SK-N-SH (cell line): Measurements from ENCODE around the gene IQGAP2. TPM values are rescaled to one million over a fixed set of nuclear protein-coding genes. Genes with fewer than 3 reads are reported as not detected.

Experiments
- CTCF ChIA-PET: fragments of 300-600, 350-600 bp; formaldehyde crosslinking; extraction: SDS; loops from one replicate; lab custom pipeline; 2021; lab: Yijun Ruan, JAX
- POLR2A ChIA-PET: fragments of 350-600 bp; sonication (Branson Sonifier 250); formaldehyde crosslinking; extraction: SDS; loops from one replicate; lab custom pipeline; 2020; ENCODE audit warnings: antibody characterized with exemption, inconsistent platforms; lab: Yijun Ruan, JAX
- DNase-seq: peaks from one replicate; pipeline ENCODE4 v3.0.0; 2012
- H2AFZ ChIP-seq: fragments of 200-600 bp; sonication (generic); 2 replicates; pipeline ENCODE4 v1.8.1; 2016; ENCODE audit warnings: antibody characterized with exemption, mild to moderate bottlenecking, low read depth
- H3F3A ChIP-seq: fragments of 200-600 bp; sonication (generic); replicated peaks from 2 replicates; pipeline ENCODE3; 2016; ENCODE audit warnings: antibody characterized with exemption, mild to moderate bottlenecking; ENCODE audit not compliant: insufficient read depth
- H3K27ac ChIP-seq, 2 experiments: fragments of 200-500 bp in 1 of 2; fragments of 200-600 bp in 1 of 2; sonication (Bioruptor generic) in 1 of 2; sonication (generic), shearing (Covaris generic) in 1 of 2; 2 replicates each; pipeline versions ENCODE4 v1.5.1 to v1.6.1; 2014 to 2016; ENCODE audit warnings: low read depth in 2 of 2, inconsistent platforms in 1 of 2, low read length in 1 of 2, mild to moderate bottlenecking in 1 of 2, mixed read lengths in 1 of 2
- H3K27me3 ChIP-seq: fragments of 200-600 bp; sonication (generic), shearing (Covaris generic); 2 replicates; pipeline ENCODE4 v1.6.1; 2016; ENCODE audit warnings: mixed run types; ENCODE audit not compliant: insufficient read depth
- H3K36me3 ChIP-seq, 2 experiments: fragments of 200-500 bp in 1 of 2; fragments of 200-600 bp in 1 of 2; sonication (Bioruptor generic) in 1 of 2; sonication (generic) in 1 of 2; replicated peaks in 1 of 2; 2 replicates each; pipeline versions ENCODE3 to v1.5.1; 2014 to 2016; ENCODE audit warnings: low read length in 1 of 2, mild to moderate bottlenecking in 1 of 2; ENCODE audit not compliant: insufficient read depth in 2 of 2, control insufficient read depth in 1 of 2
- H3K4me1 ChIP-seq, 2 experiments: fragments of 200-500 bp in 1 of 2; fragments of 200-600 bp in 1 of 2; sonication (Bioruptor generic) in 1 of 2; sonication (generic), shearing (Covaris generic) in 1 of 2; 2 replicates each; pipeline versions ENCODE4 v1.5.1 to v1.6.1; 2014 to 2016; ENCODE audit warnings: low read depth in 1 of 2, low read length in 1 of 2, mixed run types in 1 of 2; ENCODE audit not compliant: insufficient read depth in 2 of 2, control insufficient read depth in 1 of 2
- H3K4me2 ChIP-seq: fragments of 200-600 bp; sonication (generic), shearing (Covaris generic); 2 replicates; pipeline ENCODE4 v1.6.1; 2017; ENCODE audit warnings: mixed run types
- H3K4me3 ChIP-seq, 2 experiments: fragments of 200-500 bp in 1 of 2; fragments of 200-600 bp in 1 of 2; sonication (Bioruptor generic) in 1 of 2; sonication (generic), shearing (Covaris generic) in 1 of 2; 2 replicates each; pipeline versions ENCODE4 v1.5.1 to v1.8.1; 2014 to 2016; ENCODE audit warnings: low read depth in 2 of 2, inconsistent platforms in 1 of 2, low read length in 1 of 2, mild to moderate bottlenecking in 1 of 2, mixed read lengths in 1 of 2, moderate library complexity in 1 of 2
- H3K79me2 ChIP-seq: fragments of 200-600 bp; sonication (generic); 2 replicates; pipeline ENCODE4 v1.8.1; 2017; ENCODE audit warnings: mild to moderate bottlenecking; ENCODE audit not compliant: insufficient read depth
- H3K9ac ChIP-seq: fragments of 200-600 bp; sonication (generic); 2 replicates; pipeline ENCODE4 v1.6.1; 2017; ENCODE audit warnings: mixed run types
- H3K9me2 ChIP-seq: fragments of 200-600 bp; sonication (generic); 2 replicates; pipeline ENCODE4 v1.6.1; 2017; ENCODE audit warnings: mixed run types
- H3K9me3 ChIP-seq: fragments of 200-600 bp; sonication (generic); 2 replicates; pipeline ENCODE4 v1.6.1; 2017; ENCODE audit warnings: mixed run types, mild to moderate bottlenecking, moderate library complexity
- H4K20me1 ChIP-seq: fragments of 200-600 bp; sonication (generic); 2 replicates; pipeline ENCODE4 v1.6.1; 2017; ENCODE audit warnings: mild to moderate bottlenecking, mixed run types; ENCODE audit not compliant: insufficient read depth
- CHD2 ChIP-seq: fragments of 150-350 bp; IDR thresholded peaks from 2 replicates; pipeline ENCODE4 v1.6.1; 2018; ENCODE audit warnings: low read length; ENCODE audit not compliant: partially characterized antibody
- EP300 ChIP-seq, 2 experiments: IDR thresholded peaks; 2 replicates each; pipeline versions ENCODE4 v1.4.0 to v1.6.1; 2012; ENCODE audit warnings: borderline replicate concordance in 1 of 2, low read depth in 1 of 2, low read length in 1 of 2
- EZH2phosphoT487 ChIP-seq: fragments of 200-600 bp; sonication (generic); IDR thresholded peaks from 2 replicates; pipeline ENCODE4 v1.6.1; 2017; ENCODE audit warnings: low read depth, mixed run types, mild to moderate bottlenecking, antibody characterized with exemption, moderate library complexity, borderline replicate concordance
- GABPA ChIP-seq: IDR thresholded peaks from 2 replicates; pipeline ENCODE4 v1.4.0; 2012; ENCODE audit warnings: low read depth, mild to moderate bottlenecking
- GATA2 ChIP-seq: sonication (generic); formaldehyde crosslinking; IDR thresholded peaks from 2 replicates; pipeline ENCODE4 v1.5.0; 2020; ENCODE audit warnings: mild to moderate bottlenecking, missing genetic modification reagents
- JUND ChIP-seq: IDR thresholded peaks from 2 replicates; pipeline ENCODE4 v1.4.0; 2012
- NFIC ChIP-seq: IDR thresholded peaks from 2 replicates; pipeline ENCODE4 v1.4.0; 2012; ENCODE audit warnings: borderline replicate concordance
- NRF1 ChIP-seq: IDR thresholded peaks from 2 replicates; pipeline ENCODE4 v1.6.1; 2012; ENCODE audit warnings: low read depth, mild to moderate bottlenecking, low read length
- RFX5 ChIP-seq: IDR thresholded peaks from 2 replicates; pipeline ENCODE4 v1.6.1; 2012; ENCODE audit warnings: mild to moderate bottlenecking, improper control_type of control experiment, low read length
- SMC3 ChIP-seq: IDR thresholded peaks from 2 replicates; pipeline ENCODE4 v1.6.1; 2012; ENCODE audit warnings: low read depth, low read length, improper control_type of control experiment
- TAF1 ChIP-seq: IDR thresholded peaks from 2 replicates; pipeline ENCODE4 v1.6.1; 2012; ENCODE audit warnings: low read depth, mild to moderate bottlenecking, low read length, moderate library complexity, borderline replicate concordance
- TEAD4 ChIP-seq: IDR thresholded peaks from 2 replicates; pipeline ENCODE4 v1.4.0; 2012; ENCODE audit warnings: mild to moderate bottlenecking, borderline replicate concordance; ENCODE audit not compliant: insufficient read depth
- YY1 ChIP-seq: IDR thresholded peaks from 2 replicates; pipeline ENCODE4 v1.4.0; 2012; ENCODE audit warnings: low read depth, mild to moderate bottlenecking
- WGBS: methylation state at CpG from one replicate; pipeline ENCODE4 v1.1.6; 2017; ENCODE audit warnings: low lambda C conversion rate; 5-methylcytosine and 5-hydroxymethylcytosine counted together
- polyA plus RNA-seq, 3 experiments: library from polyadenylated mRNA; depleted of rRNA; stranded (reverse); fragments of >200 nt; gene quantifications; 2 replicates each; pipeline ENCODE4 v1.2.3, GENCODE V29; 2012
- TF ChIP-seq, protein P1 (sequence below): IDR thresholded peaks from 2 replicates; pipeline ENCODE4; 2012
- TF ChIP-seq, protein P2 (sequence below): IDR thresholded peaks from 2 replicates; pipeline ENCODE4 v1.4.0; 2012; ENCODE audit warnings: low read depth, borderline replicate concordance
- TF ChIP-seq, protein P3 (sequence below): IDR thresholded peaks from 2 replicates; pipeline ENCODE4 v1.4.0; 2012; ENCODE audit warnings: low read depth, borderline replicate concordance
- TF ChIP-seq, protein P4 (sequence below): fragments of 150-350 bp; IDR thresholded peaks from 2 replicates; pipeline ENCODE4 v1.6.1; 2016; ENCODE audit warnings: mild to moderate bottlenecking, low read depth, low read length

Gene IQGAP2
- polyA plus RNA-seq, 1 of the 3 experiments (the other 2 are of a cell fraction) = 2.1 TPM

DNA sequence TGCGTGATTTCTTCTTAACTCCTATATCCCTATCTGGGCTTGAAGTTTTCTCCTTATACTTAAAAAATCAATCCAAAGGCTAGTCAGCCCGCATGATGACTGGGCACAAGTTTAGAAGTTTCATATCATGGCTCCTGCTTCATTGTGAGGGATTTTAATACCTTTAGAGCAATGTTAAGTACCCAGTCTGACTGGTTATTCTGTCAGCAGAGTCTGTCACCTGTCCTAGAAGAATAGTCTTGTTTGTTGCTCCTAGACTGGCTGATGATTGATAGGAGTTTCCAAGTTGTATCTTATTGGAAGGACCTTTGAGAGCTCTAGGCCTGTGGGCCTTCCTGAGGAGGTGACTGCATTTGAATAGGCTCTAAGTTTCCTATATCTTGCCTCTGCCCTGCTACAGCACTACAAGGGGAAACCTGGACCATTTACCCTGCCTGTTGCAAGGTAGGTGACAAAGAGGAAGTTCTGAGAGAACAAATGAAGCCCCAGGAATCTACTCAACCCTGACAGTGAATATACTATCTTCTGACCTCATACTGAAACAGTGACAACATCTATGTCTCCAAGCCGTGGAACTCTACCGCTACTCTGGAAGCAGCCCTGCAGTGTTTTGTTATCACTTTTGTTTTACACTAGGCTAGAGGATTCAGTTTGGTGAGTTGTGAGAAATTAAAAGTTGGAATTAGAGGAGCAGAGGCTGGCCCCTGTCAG is 153.6 kb downstream of the IQGAP2 start:
- H3K4me2 ChIP-seq = no peak overlapping the region
- no peak for TF ChIP-seq GABPA
- no peak for TF ChIP-seq GATA2 (CRISPR knock-in tag)
- no peak for TF ChIP-seq YY1
- TF ChIP-seq NFIC = no peak
- TF ChIP-seq, protein P1, sequence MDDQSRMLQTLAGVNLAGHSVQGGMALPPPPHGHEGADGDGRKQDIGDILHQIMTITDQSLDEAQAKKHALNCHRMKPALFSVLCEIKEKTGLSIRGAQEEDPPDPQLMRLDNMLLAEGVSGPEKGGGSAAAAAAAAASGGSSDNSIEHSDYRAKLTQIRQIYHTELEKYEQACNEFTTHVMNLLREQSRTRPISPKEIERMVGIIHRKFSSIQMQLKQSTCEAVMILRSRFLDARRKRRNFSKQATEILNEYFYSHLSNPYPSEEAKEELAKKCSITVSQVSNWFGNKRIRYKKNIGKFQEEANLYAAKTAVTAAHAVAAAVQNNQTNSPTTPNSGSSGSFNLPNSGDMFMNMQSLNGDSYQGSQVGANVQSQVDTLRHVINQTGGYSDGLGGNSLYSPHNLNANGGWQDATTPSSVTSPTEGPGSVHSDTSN = no peak
- no peaks in the 10 kb centered on the region for H3K36me3 ChIP-seq
- H3K9me2 ChIP-seq = no peaks in the 10 kb centered on the region
- H3K9me3 ChIP-seq = no peaks in the 10 kb centered on the region
- POLR2A ChIA-PET = no interaction called here
- no peaks in the 10 kb centered on the region for H3F3A ChIP-seq
- no peaks in the 10 kb centered on the region for H3K79me2 ChIP-seq
- DNase-seq = no peak
- CTCF ChIA-PET = interaction anchor here (2.0 kb wide), 1 partner anchor 153 kb away, joined by 5 read pairs; the partner anchor contains the start of gene IQGAP2
- H3K27ac ChIP-seq = no peak overlapping the region
- H3K9ac ChIP-seq = no peak overlapping the region
- WGBS = 84% methylated on average over 4 of the region's 4 CpGs
- H3K4me1 ChIP-seq = no peaks in the 10 kb centered on the region
- H2AFZ ChIP-seq = no peak overlapping the region
- H3K27me3 ChIP-seq = no peaks in the 10 kb centered on the region
- H4K20me1 ChIP-seq = no peaks in the 10 kb centered on the region
- H3K4me3 ChIP-seq = no peak overlapping the region

DNA sequence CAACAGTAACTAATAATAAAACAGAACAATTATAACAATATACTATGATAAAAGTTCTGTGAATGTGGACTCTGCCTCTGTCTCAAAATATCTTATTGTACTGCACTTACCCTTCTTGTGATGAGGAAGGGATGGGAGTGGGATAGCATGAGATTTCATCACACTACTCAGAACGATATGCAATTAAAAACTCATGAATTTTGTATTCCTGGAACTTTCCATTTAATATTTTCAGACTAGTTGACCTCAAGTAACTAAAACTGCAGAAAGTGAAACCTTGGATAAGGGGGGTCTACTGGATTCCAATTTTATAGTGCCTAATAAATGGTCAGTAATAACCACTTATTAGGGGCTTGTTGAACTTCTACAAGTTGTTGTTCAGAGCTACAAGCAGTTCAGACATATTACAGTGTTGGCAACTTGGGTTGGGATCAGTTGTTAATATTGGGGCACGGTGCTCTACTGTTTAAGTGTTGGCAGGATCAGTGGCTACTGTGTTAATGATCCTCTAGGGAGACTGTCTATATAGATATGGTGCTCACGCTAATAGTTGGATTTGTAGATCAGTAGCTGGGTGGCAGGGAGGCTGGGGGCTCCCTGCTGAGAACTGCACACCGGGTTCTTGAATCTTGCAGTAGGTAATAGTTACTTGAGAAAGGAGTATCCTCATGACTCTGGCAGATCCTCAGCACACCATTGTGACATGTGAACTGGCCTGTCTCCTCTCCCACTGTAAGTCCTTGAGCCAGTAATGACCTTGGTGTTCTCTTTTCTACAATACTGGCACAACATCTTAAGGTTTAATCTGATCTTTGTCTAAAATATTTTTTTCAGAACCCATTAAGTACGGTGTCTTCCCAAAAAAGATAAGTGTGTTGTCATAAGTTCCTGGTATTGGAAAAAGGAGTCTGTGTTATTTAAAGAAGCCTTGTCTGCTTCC is 158.1 kb downstream of the IQGAP2 start:
- POLR2A ChIA-PET = no interaction called here
- no peaks in the 10 kb centered on the region for H3K79me2 ChIP-seq
- WGBS = 50% methylated on average over 5 of the region's 5 CpGs
- H3K9me3 ChIP-seq = no peaks in the 10 kb centered on the region
- H3F3A ChIP-seq = no peaks in the 10 kb centered on the region
- H4K20me1 ChIP-seq = no peaks in the 10 kb centered on the region
- H3K27me3 ChIP-seq = no peaks in the 10 kb centered on the region; the same call in 1 of the 2 replicates
- H3K4me1 ChIP-seq = no peaks in the 10 kb centered on the region
- no peak overlapping the region for H2AFZ ChIP-seq
- no peaks in the 10 kb centered on the region for H3K9me2 ChIP-seq
- H3K4me2 ChIP-seq = no peak overlapping the region
- H3K4me3 ChIP-seq = no peak overlapping the region
- DNase-seq = no peak
- H3K9ac ChIP-seq = no peak overlapping the region
- CTCF ChIA-PET = interaction anchor here (1.3 kb wide), 1 partner anchor 40 kb away, joined by 3 read pairs; no protein-coding TSS in a partner anchor
- no peak overlapping the region for H3K27ac ChIP-seq
- no peaks in the 10 kb centered on the region for H3K36me3 ChIP-seq
- no peak for TF ChIP-seq EZH2phosphoT487
- no peak for TF ChIP-seq JUND
- no peak for TF ChIP-seq NFIC
- no peak for TF ChIP-seq EP300 (IDR thresholded peaks at IDR 0.05; ENCODE audit: borderline replicate concordance in 1 of 2, low read depth in 1 of 2, low read length in 1 of 2)
- no peak for TF ChIP-seq SMC3
- TF ChIP-seq RFX5 = no peak
- TF ChIP-seq, protein P2, sequence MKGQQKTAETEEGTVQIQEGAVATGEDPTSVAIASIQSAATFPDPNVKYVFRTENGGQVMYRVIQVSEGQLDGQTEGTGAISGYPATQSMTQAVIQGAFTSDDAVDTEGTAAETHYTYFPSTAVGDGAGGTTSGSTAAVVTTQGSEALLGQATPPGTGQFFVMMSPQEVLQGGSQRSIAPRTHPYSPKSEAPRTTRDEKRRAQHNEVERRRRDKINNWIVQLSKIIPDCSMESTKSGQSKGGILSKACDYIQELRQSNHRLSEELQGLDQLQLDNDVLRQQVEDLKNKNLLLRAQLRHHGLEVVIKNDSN = no peak
- TF ChIP-seq NRF1 = no peak
- no peak for TF ChIP-seq YY1
- TF ChIP-seq, protein P3, sequence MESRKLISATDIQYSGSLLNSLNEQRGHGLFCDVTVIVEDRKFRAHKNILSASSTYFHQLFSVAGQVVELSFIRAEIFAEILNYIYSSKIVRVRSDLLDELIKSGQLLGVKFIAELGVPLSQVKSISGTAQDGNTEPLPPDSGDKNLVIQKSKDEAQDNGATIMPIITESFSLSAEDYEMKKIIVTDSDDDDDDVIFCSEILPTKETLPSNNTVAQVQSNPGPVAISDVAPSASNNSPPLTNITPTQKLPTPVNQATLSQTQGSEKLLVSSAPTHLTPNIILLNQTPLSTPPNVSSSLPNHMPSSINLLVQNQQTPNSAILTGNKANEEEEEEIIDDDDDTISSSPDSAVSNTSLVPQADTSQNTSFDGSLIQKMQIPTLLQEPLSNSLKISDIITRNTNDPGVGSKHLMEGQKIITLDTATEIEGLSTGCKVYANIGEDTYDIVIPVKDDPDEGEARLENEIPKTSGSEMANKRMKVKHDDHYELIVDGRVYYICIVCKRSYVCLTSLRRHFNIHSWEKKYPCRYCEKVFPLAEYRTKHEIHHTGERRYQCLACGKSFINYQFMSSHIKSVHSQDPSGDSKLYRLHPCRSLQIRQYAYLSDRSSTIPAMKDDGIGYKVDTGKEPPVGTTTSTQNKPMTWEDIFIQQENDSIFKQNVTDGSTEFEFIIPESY = no peak
- TF ChIP-seq, protein P4, sequence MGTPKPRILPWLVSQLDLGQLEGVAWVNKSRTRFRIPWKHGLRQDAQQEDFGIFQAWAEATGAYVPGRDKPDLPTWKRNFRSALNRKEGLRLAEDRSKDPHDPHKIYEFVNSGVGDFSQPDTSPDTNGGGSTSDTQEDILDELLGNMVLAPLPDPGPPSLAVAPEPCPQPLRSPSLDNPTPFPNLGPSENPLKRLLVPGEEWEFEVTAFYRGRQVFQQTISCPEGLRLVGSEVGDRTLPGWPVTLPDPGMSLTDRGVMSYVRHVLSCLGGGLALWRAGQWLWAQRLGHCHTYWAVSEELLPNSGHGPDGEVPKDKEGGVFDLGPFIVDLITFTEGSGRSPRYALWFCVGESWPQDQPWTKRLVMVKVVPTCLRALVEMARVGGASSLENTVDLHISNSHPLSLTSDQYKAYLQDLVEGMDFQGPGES = no peak
- no peak for TF ChIP-seq TEAD4
- no peak for TF ChIP-seq CHD2
- TF ChIP-seq, protein P1 = no peak
- TF ChIP-seq TAF1 = no peak
